HEK293 (cell line): ENCODE data around the gene AFP.

Experiments used
- CTCF ChIP-seq: fragments of 450-650 bp; formaldehyde crosslinking; IDR thresholded peaks from 2 replicates; pipeline ENCODE4 v1.5.1; 2016; ENCODE audit warnings: missing biosample characterization, missing genetic modification characterization
- YY1 ChIP-seq: fragments of 450-650 bp; formaldehyde crosslinking; IDR thresholded peaks from 2 replicates; pipeline ENCODE4 v1.5.1; 2018; ENCODE audit warnings: missing biosample characterization, missing genetic modification characterization
- ZNF391 ChIP-seq: fragments of 450-650 bp; formaldehyde crosslinking; IDR thresholded peaks from 2 replicates; pipeline ENCODE4 v1.5.1; 2016; ENCODE audit warnings: low read depth, missing biosample characterization, missing genetic modification characterization, borderline replicate concordance
- ZNF585B ChIP-seq: fragments of 450-650 bp; formaldehyde crosslinking; IDR thresholded peaks from 2 replicates; pipeline ENCODE4 v1.5.1; 2016; ENCODE audit warnings: missing biosample characterization, missing genetic modification characterization
- ZNF670 ChIP-seq: fragments of 450-650 bp; formaldehyde crosslinking; IDR thresholded peaks from 2 replicates; pipeline ENCODE4 v1.5.1; 2016; ENCODE audit warnings: missing biosample characterization, missing genetic modification characterization, low read depth
- ZNF792 ChIP-seq: fragments of 450-650 bp; formaldehyde crosslinking; IDR thresholded peaks from 2 replicates; pipeline ENCODE4 v1.5.1; 2016; ENCODE audit warnings: missing biosample characterization, missing genetic modification characterization
- TF ChIP-seq, protein P1 (sequence below): fragments of 450-650 bp; formaldehyde crosslinking; IDR thresholded peaks from 2 replicates; pipeline ENCODE4 v1.5.1; 2016; ENCODE audit warnings: missing biosample characterization, missing genetic modification characterization

GRCh38 chr4:73451404-73451803 lies 15.4 kb downstream of the AFP start:
- TF ChIP-seq ZNF792 (no peak), CTCF (tag by site-specific recombination) (no peak), ZNF585B (tag by site-specific recombination) (no peak), ZNF670 (tag by site-specific recombination) (no peak), YY1 (no peak), ZNF391 (tag by site-specific recombination) (no peak)
- TF ChIP-seq, protein P1, sequence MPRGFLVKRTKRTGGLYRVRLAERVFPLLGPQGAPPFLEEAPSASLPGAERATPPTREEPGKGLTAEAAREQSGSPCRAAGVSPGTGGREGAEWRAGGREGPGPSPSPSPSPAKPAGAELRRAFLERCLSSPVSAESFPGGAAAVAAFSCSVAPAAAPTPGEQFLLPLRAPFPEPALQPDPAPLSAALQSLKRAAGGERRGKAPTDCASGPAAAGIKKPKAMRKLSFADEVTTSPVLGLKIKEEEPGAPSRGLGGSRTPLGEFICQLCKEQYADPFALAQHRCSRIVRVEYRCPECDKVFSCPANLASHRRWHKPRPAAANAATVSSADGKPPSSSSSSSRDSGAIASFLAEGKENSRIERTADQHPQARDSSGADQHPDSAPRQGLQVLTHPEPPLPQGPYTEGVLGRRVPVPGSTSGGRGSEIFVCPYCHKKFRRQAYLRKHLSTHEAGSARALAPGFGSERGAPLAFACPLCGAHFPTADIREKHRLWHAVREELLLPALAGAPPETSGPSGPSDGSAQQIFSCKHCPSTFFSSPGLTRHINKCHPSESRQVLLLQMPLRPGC (tag by site-specific recombination), result no peak
